Type B pancreatic cell (in vitro differentiated cells): ENCODE measurements around the gene FAM171A1. TPM values are rescaled to one million over a fixed set of nuclear protein-coding genes. Genes with fewer than 3 reads are reported as not detected.

Experiments used
- DNase-seq: peaks from one replicate; pipeline ENCODE4 v3.0.0; 2021; ENCODE audit warnings: mixed read lengths; ENCODE audit not compliant: unreplicated experiment; ENCODE audit errors: extremely low spot score
- H3K27ac Mint-ChIP-seq: 2 replicates; pipeline ENCODE4 v1.8.0; 2021; ENCODE audit warnings: mild to moderate bottlenecking, mixed read lengths
- H3K27me3 Mint-ChIP-seq: 2 replicates; pipeline ENCODE4 v1.8.0; 2021; ENCODE audit warnings: mixed read lengths
- H3K36me3 Mint-ChIP-seq: 2 replicates; pipeline ENCODE4 v1.8.0; 2021; ENCODE audit warnings: mixed read lengths
- H3K4me1 Mint-ChIP-seq: one replicate; pipeline ENCODE4 v1.8.0; 2021; ENCODE audit warnings: mixed read lengths; ENCODE audit not compliant: unreplicated experiment
- H3K4me3 Mint-ChIP-seq: 2 replicates; pipeline ENCODE4 v1.8.0; 2021; ENCODE audit warnings: mild to moderate bottlenecking, mixed read lengths
- H3K9me3 Mint-ChIP-seq: 2 replicates; pipeline ENCODE4 v1.8.0; 2021; ENCODE audit warnings: mixed read lengths
- total RNA-seq: library from RNA; stranded (reverse); gene quantifications from 2 replicates; pipeline ENCODE4 v1.2.1, GENCODE V29; 2021; ENCODE audit warnings: low replicate concordance
- TF ChIP-seq, protein P1 (sequence below): fragments of 200-600 bp; sonication (generic); conservative IDR thresholded peaks from 2 replicates; pipeline ENCODE4 v1.5.0; 2021; ENCODE audit warnings: antibody characterized with exemption, mild to moderate bottlenecking

Gene FAM171A1
- total RNA-seq, 1 donor from 2014 or later, result 49.3 TPM

DNA sequence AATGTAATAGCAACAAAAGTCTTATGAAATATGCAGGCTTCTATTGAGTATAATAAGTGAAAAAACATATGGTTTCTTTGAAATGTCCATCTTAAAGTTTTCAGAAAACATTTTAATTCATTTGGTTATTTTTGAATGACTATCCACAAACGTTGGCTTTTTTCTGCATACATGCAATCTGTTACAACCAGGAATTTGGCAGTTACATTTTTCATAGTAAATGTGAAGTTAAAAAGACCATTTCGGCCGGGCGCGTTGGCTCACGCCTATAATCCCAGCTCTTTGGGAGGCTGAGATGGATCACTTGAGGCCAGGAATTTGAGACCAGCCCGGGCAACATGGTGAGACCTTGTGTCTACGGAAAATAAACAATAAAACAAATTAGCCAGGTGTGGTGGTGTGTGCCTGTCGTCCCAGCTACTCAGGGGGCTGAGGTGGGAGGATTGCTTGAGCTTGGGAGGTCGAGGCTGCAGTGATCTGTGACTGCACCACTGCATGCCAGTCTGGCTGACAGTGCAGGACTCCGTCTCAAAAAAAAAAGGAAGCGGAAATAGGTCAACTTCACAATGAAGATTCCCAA is 128.7 kb downstream of the FAM171A1 start:
- Mint-ChIP-seq H3K27me3 (no peaks in the 10 kb centered on the region), H3K27ac (no peak overlapping the region), H3K4me3 (no peak overlapping the region), H3K9me3 (no peaks in the 10 kb centered on the region), H3K4me1 (peaks cover 5% of the 10 kb centered on the region), H3K36me3 (peaks cover 3% of the 10 kb centered on the region)
- TF ChIP-seq, protein P1, sequence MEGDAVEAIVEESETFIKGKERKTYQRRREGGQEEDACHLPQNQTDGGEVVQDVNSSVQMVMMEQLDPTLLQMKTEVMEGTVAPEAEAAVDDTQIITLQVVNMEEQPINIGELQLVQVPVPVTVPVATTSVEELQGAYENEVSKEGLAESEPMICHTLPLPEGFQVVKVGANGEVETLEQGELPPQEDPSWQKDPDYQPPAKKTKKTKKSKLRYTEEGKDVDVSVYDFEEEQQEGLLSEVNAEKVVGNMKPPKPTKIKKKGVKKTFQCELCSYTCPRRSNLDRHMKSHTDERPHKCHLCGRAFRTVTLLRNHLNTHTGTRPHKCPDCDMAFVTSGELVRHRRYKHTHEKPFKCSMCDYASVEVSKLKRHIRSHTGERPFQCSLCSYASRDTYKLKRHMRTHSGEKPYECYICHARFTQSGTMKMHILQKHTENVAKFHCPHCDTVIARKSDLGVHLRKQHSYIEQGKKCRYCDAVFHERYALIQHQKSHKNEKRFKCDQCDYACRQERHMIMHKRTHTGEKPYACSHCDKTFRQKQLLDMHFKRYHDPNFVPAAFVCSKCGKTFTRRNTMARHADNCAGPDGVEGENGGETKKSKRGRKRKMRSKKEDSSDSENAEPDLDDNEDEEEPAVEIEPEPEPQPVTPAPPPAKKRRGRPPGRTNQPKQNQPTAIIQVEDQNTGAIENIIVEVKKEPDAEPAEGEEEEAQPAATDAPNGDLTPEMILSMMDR, result no peak
- DNase-seq, result no peak

DNA sequence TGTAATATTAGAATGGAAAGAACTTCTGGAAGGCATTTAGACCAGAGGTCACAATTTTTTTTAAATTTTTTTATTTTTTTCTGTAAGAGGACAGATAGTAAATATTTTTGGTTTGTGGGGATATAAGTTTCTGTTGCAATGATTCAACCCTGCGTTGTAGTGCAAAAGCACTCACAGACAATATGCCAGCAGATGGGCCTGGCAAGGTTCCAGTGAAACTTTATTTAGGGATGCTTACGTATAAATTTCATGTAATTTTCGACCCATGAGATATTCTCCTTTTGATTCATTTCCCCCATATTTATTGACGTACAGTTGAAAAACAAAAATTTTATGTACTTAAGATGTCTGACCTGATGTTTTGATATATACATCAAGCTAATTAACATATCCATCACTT is 129.8 kb downstream of the FAM171A1 start:
- Mint-ChIP-seq H3K36me3 (peaks cover 3% of the 10 kb centered on the region), H3K27ac (no peak overlapping the region), H3K4me3 (no peak overlapping the region), H3K4me1 (peaks cover 5% of the 10 kb centered on the region), H3K9me3 (no peaks in the 10 kb centered on the region), H3K27me3 (no peaks in the 10 kb centered on the region)
- TF ChIP-seq, protein P1, result no peak
- DNase-seq, result no peak

DNA sequence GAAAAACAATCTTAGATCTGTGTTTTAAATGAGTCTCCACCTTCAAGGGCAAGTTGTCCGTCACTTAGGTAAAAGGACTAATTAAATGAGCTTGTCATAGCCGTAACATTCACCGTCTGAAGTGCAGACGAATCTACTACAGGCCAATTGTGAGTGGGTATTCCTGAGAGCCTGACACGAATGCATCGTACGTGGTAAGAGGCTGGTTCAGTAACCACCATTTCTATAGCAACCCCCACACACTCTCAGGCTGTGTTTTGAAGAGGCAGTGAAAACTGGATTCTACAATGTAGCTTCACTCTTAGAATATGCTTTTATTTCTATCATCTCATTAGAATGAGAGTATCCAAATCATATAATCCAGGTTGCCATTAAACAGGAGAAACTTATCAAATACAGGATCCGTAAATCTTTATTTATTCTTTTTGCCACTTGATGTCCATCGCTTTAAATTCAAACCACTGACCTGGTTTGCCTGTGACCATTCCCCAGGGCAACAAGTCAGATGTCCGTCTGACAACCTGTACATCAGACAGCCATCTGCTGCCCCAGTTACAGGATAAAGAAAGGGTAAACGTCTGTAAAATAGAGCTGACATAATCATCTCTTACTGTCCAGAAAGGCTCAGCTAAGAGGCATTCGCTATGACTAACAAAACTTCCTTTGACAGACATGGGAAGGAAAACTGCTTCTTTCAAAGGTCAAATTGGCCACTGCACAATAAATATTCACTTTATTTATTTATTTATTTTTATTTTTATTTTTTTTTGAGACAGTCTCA is 132.3 kb downstream of the FAM171A1 start:
- H3K9me3 Mint-ChIP-seq, result no peaks in the 10 kb centered on the region
- no peak for DNase-seq
- TF ChIP-seq, protein P1, result no peak
- H3K27ac Mint-ChIP-seq, result peak overlapping the region; percentile 62
- no peak overlapping the region for H3K4me3 Mint-ChIP-seq
- H3K27me3 Mint-ChIP-seq, result no peaks in the 10 kb centered on the region
- H3K36me3 Mint-ChIP-seq, result peaks cover 6% of the 10 kb centered on the region
- peaks cover 5% of the 10 kb centered on the region for H3K4me1 Mint-ChIP-seq

DNA sequence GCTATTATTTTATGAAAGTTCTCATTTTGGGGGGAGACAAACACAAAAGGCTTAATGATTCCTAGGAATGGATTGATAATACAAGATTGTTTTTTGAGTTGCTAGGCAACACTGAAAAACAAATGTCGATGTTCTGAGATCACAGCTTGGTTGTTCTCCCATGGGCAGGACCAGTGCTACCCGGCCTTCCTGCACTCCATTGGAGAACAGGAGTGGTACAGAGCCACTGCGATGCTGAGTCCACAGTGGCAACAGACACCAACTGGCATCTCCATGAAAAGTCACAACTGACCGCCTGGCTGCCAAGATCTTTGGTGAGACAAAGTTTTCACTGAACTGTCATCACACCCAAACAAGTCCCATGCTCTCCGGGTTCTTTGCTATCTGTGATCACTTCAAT is 133.7 kb downstream of the FAM171A1 start:
- Mint-ChIP-seq H3K4me1 (peaks cover 5% of the 10 kb centered on the region), H3K27ac (peak overlapping the region; percentile 16), H3K27me3 (no peaks in the 10 kb centered on the region), H3K4me3 (no peak overlapping the region), H3K9me3 (no peaks in the 10 kb centered on the region), H3K36me3 (peaks cover 7% of the 10 kb centered on the region)
- TF ChIP-seq, protein P1, result no peak
- no peak for DNase-seq

DNA sequence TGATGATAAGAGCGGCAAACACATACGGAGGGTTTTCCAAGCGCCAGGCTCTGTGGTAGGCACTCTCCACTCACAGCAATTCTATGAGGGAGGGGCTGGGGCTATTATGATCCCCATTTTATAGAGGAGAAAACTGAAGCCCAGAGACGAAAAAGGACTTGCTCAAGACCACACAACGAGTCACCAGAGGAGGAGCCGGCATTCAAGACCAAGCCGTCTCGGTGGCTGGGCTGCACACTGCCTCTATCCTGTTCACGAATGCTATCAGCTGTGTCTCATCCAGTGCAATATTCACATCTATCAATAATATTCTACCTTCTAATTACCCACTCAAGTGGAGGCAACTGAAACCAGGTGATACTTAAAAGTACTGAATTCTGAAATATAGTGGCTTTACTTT is 134.7 kb downstream of the FAM171A1 start:
- Mint-ChIP-seq H3K9me3 (no peaks in the 10 kb centered on the region), H3K27ac (no peak overlapping the region), H3K36me3 (peaks cover 11% of the 10 kb centered on the region), H3K4me3 (no peak overlapping the region), H3K27me3 (no peaks in the 10 kb centered on the region), H3K4me1 (peaks cover 5% of the 10 kb centered on the region)
- no peak for DNase-seq
- TF ChIP-seq, protein P1, result no peak
